Activated CD4-positive, alpha-beta memory T cell treated with anti-CD3 and anti-CD28 coated beads, Interleukin-2, amount 10 ng/mL, durations not matched to agents 7 days and 5 days (primary cell): ENCODE data around the gene BMPR2. TPM values are rescaled to one million over a fixed set of nuclear protein-coding genes. Genes with fewer than 3 reads are reported as not detected.
A peak's percentile ranks its signal among the peaks of the same experiment; 100 is the strongest.
"Not testable (repeated sequence)": the region's sequence is repeated elsewhere in the genome, so short reads cannot be mapped to it uniquely, and the experiment has no call there.

ENCODE experiments used
- CTCF ChIA-PET: fragments of 350-600 bp; sonication (Branson Sonifier 250); formaldehyde crosslinking; loops from one replicate; lab custom pipeline; 2021; ENCODE audit warnings: antibody characterized with exemption, inconsistent platforms; lab: Charles Lee
- POLR2A ChIA-PET: fragments of 350-600 bp; sonication (Branson Sonifier 250); formaldehyde crosslinking; loops from one replicate; lab custom pipeline; 2021; ENCODE audit warnings: antibody characterized with exemption; lab: Charles Lee
- DNase-seq: peaks from one replicate; pipeline ENCODE4 v3.0.0-alpha.2; 2020
- H3K27ac Mint-ChIP-seq: one replicate; pipeline ENCODE4 v1.8.0; 2021; ENCODE audit warnings: mild to moderate bottlenecking, mixed read lengths
- H3K27me3 Mint-ChIP-seq: one replicate; pipeline ENCODE4 v1.8.0; 2021; ENCODE audit warnings: mixed read lengths
- H3K36me3 Mint-ChIP-seq: one replicate; pipeline ENCODE4 v1.8.0; 2021; ENCODE audit warnings: low read depth, mixed read lengths
- H3K4me1 Mint-ChIP-seq: one replicate; pipeline ENCODE4 v1.8.0; 2021; ENCODE audit warnings: mixed read lengths
- H3K4me3 Mint-ChIP-seq: one replicate; pipeline ENCODE4 v1.8.0; 2021; ENCODE audit warnings: mild to moderate bottlenecking, mixed read lengths
- H3K9me3 Mint-ChIP-seq: one replicate; pipeline ENCODE4 v1.8.0; 2021; ENCODE audit warnings: mixed read lengths
- total RNA-seq, 2 experiments: library from RNA; stranded (reverse); gene quantifications; one replicate each; pipeline ENCODE4 v1.2.3, GENCODE V29; 2021

The BMPR2 gene
- 10 to 100 TPM in 1 of 2 experiments, 1 to 10 TPM in 1; 9.7 to 10.6 TPM for total RNA-seq

DNA sequence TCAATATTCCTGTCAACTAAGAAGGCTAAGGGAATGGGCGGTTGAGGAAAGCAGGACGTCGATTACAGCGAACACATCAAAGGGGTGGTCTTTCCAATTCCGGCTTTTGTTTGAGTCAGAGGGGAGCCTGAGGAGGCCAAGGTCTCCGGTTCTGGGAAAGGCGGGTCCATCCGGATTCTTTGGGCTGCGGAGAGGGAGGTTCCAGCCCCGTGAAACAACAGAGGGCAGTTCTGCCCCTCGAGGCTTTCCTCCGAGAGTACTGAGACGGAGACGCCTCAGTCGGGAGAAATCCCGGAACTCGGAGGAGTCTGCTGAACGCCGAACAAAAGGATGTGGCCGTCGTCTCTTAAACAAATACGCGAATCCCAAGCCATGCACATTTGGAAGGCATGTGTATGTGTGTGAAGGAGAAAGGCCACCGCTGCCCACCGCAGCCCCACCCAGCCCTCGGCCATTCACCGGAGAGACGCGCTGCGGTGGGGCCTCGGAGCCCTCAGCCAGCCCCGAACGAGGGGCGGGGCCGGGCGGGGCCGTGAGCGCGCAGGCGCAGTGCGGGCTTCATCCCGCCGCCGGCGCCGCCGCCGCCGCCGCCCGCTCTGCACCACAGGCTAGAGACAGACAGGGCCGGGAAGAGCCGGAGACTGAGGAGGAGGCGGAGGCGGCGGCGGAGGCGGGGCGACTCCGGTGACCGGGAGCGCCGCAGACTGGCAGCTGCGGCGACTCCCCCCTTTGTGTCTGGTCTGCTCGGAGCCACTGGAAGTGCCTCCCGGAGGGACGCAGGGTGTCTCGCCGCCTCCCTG is at the start of gene BMPR2:
BMPR2 (plus strand) TSS at position 719 of the 800 bp plus-strand sequence. CDS start 1,148 bp downstream, outside the sequence.
- Mint-ChIP-seq H3K36me3 (peaks cover 3% of the 10 kb centered on the region), H3K9me3 (no peaks in the 10 kb centered on the region), H3K27me3 (peaks cover 11% of the 10 kb centered on the region), H3K4me1 (peaks cover 25% of the 10 kb centered on the region), H3K27ac (peak within 1 kb of the TSS; percentile 75), H3K4me3 (peak within 1 kb of the TSS; percentile 99)
- ChIA-PET CTCF (no interaction called here), POLR2A (interaction anchor here (0.9 to 2.0 kb wide), 3 partner anchors 104 to 248 kb away, joined by 3 to 8 read pairs (median 3); no protein-coding TSS in a partner anchor)
- DNase-seq = peak; percentile 86

- CTCF ChIA-PET = no interaction called here
These were observed 48.3 kb upstream of the BMPR2 start for GRCh38 chr2:202327858-202328257.

DNA sequence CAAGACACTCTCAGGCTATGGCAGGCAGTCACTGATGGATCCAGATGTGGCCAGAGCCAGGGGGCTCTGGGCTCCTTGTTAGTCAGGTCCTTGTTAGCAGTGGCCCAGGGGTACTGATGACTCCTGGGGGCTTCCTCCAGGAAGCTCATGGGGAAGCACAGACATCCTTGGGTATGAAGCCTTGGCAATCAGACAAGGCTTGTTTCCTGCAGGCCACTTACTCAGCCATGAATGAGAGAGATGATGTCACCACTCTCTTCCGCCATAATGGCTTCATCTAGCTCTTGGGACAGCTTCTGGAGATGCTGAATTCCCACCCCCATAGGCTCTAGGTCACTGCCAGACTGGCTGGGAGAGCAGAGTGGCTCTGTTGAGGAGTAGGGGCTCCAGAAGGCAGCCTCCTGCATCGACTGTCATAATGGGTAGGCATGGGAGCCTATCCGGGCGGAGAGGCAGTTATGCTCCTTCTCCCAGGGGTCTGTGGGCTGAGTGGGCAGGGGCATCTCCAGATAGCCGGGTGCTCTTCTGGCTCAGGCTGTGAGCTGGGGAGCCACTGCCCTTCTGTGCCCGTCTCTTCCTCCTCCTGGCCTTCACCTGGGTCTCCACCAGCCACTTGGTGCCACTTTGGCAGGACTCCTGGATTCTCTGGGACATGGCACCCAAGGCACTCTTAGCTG is 40.2 kb upstream of the BMPR2 start:
- CTCF ChIA-PET = no interaction called here
- Mint-ChIP-seq H3K27ac (no peak overlapping the region), H3K36me3 (no peaks in the 10 kb centered on the region), H3K9me3 (no peaks in the 10 kb centered on the region), H3K4me3 (no peak overlapping the region), H3K27me3 (no peaks in the 10 kb centered on the region), H3K4me1 (no peaks in the 10 kb centered on the region)
- POLR2A ChIA-PET = no interaction called here
- no peak for DNase-seq

More at GRCh38 chr2:202327858-202328257, 48.3 kb upstream of the BMPR2 start:
- H3K36me3 Mint-ChIP-seq = peaks cover 21% of the 10 kb centered on the region
- no peak overlapping the region for H3K27ac Mint-ChIP-seq
- no peak overlapping the region for H3K4me3 Mint-ChIP-seq
- H3K4me1 Mint-ChIP-seq = peaks cover 4% of the 10 kb centered on the region
- DNase-seq = no peak
- no peaks in the 10 kb centered on the region for H3K9me3 Mint-ChIP-seq
- POLR2A ChIA-PET = no interaction called here
- H3K27me3 Mint-ChIP-seq = no peaks in the 10 kb centered on the region

- no peaks in the 10 kb centered on the region for H3K9me3 Mint-ChIP-seq
- H3K27me3 Mint-ChIP-seq = no peaks in the 10 kb centered on the region
- no peaks in the 10 kb centered on the region for H3K4me1 Mint-ChIP-seq
- ChIA-PET POLR2A (no interaction called here), CTCF (no interaction called here)
- H3K36me3 Mint-ChIP-seq = no peaks in the 10 kb centered on the region
- no peak overlapping the region for H3K4me3 Mint-ChIP-seq
- no peak for DNase-seq
- H3K27ac Mint-ChIP-seq = no peak overlapping the region
These were observed 39.0 kb upstream of the BMPR2 start for GRCh38 chr2:202337151-202337550.

- ChIA-PET POLR2A (no interaction called here), CTCF (no interaction called here)
- Mint-ChIP-seq H3K27me3 (no peaks in the 10 kb centered on the region), H3K36me3 (no peaks in the 10 kb centered on the region), H3K4me3 (no peak overlapping the region), H3K4me1 (no peaks in the 10 kb centered on the region), H3K27ac (no peak overlapping the region), H3K9me3 (no peaks in the 10 kb centered on the region)
- no peak for DNase-seq
These were observed 38.3 kb upstream of the BMPR2 start for GRCh38 chr2:202337706-202338346.

DNA sequence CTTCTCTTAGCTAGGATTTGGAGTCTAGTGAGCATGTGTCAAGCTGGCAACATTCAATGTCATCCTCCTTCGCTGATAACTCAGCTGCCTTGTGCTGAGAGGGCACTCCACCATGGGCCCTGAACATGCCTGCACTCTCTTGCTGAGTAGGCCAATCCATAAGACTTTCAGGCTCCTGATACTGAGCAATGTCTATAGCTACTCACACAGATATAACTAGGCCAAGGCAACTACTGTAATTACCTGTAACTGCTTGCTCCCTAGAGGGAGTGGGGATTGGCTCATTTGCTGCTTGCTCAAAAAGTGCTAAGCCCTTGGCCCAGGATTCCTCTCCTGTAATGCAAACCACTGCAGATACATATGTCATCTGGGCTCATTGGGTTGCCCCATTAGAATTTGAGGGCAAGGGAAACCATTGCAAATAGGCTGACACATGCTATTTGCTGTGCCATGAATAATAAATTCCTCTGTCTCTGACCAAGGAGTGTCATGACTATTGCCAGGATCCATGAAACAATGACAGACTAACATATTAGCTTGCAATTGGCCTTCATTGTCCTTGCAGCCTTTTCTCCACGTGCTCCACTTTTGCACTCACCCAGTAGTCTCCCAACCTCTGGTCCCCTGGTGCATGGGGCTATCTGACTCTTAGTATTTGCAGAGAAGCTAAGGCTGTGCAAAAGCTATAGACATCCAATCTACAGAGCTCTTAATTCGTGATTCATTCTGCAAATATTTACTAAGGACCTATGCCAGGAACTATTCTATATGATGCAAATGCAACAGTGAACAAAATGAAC is 36.9 kb upstream of the BMPR2 start:
- CTCF ChIA-PET = no interaction called here
- Mint-ChIP-seq H3K27me3 (no peaks in the 10 kb centered on the region), H3K36me3 (no peaks in the 10 kb centered on the region), H3K27ac (no peak overlapping the region), H3K4me1 (no peaks in the 10 kb centered on the region), H3K4me3 (no peak overlapping the region), H3K9me3 (no peaks in the 10 kb centered on the region)
- no peak for DNase-seq
- POLR2A ChIA-PET = no interaction called here

GRCh38 chr2:202344178-202344577 is 31.9 kb upstream of the BMPR2 start:
- no peaks in the 10 kb centered on the region for H3K36me3 Mint-ChIP-seq
- no peak overlapping the region for H3K27ac Mint-ChIP-seq
- CTCF ChIA-PET = no interaction called here
- POLR2A ChIA-PET = no interaction called here
- no peak for DNase-seq
- no peaks in the 10 kb centered on the region for H3K27me3 Mint-ChIP-seq
- H3K4me1 Mint-ChIP-seq = no peaks in the 10 kb centered on the region
- H3K9me3 Mint-ChIP-seq = no peaks in the 10 kb centered on the region
- no peak overlapping the region for H3K4me3 Mint-ChIP-seq

GRCh38 chr2:202346180-202346579 is 29.9 kb upstream of the BMPR2 start:
- no peak overlapping the region for H3K4me3 Mint-ChIP-seq
- H3K9me3 Mint-ChIP-seq = no peaks in the 10 kb centered on the region
- H3K27me3 Mint-ChIP-seq = no peaks in the 10 kb centered on the region
- H3K36me3 Mint-ChIP-seq = no peaks in the 10 kb centered on the region
- DNase-seq = no peak
- no peak overlapping the region for H3K27ac Mint-ChIP-seq
- H3K4me1 Mint-ChIP-seq = no peaks in the 10 kb centered on the region
- ChIA-PET CTCF (no interaction called here), POLR2A (no interaction called here)

GRCh38 chr2:202353430-202353829 is 22.7 kb upstream of the BMPR2 start:
- Mint-ChIP-seq H3K36me3 (no peaks in the 10 kb centered on the region), H3K27me3 (no peaks in the 10 kb centered on the region)

GRCh38 chr2:202355993-202356505 is 20.1 kb upstream of the BMPR2 start:
- POLR2A ChIA-PET = no interaction called here
- Mint-ChIP-seq H3K36me3 (no peaks in the 10 kb centered on the region), H3K4me3 (no peak overlapping the region), H3K4me1 (no peaks in the 10 kb centered on the region), H3K27me3 (no peaks in the 10 kb centered on the region), H3K27ac (no peak overlapping the region), H3K9me3 (no peaks in the 10 kb centered on the region)
- CTCF ChIA-PET = no interaction called here
- DNase-seq = no peak

More at GRCh38 chr2:202353430-202353829, 22.7 kb upstream of the BMPR2 start:
- no peaks in the 10 kb centered on the region for H3K9me3 Mint-ChIP-seq
- H3K4me1 Mint-ChIP-seq = no peaks in the 10 kb centered on the region
- POLR2A ChIA-PET = no interaction called here
- H3K27ac Mint-ChIP-seq = no peak overlapping the region
- CTCF ChIA-PET = no interaction called here
- H3K4me3 Mint-ChIP-seq = no peak overlapping the region
- DNase-seq = no peak

GRCh38 chr2:202358924-202359323 is 17.2 kb upstream of the BMPR2 start:
- H3K27ac Mint-ChIP-seq, H3K4me3 Mint-ChIP-seq, H3K4me1 Mint-ChIP-seq, POLR2A ChIA-PET, H3K27me3 Mint-ChIP-seq, H3K9me3 Mint-ChIP-seq, H3K36me3 Mint-ChIP-seq, CTCF ChIA-PET, DNase-seq: not testable (repeated sequence)

DNA sequence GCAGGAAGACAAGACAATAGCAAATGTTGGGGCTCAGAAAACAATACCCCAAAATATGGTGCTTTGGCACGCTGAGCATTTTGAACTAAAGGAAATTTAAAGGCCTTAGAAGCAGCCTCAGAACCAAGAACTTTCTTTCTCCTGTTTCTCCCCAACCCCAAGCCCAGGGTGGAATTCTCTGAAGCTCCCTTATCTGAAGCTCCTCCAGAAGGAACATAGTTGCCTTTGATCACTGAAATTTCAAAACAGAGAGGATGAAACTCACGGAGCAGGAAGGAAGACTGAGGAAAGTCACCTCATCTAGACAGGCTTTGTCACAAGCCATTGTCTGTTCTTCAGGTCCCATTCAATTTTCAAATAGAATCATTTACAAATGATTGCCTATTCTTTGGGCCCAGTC is 15.5 kb upstream of the BMPR2 start:
- CTCF ChIA-PET = no interaction called here
- DNase-seq = no peak
- POLR2A ChIA-PET = no interaction called here

More for the DNA sequence above, 15.5 kb upstream of the BMPR2 start:
- Mint-ChIP-seq H3K4me3 (no peak overlapping the region), H3K36me3 (no peaks in the 10 kb centered on the region), H3K27ac (no peak overlapping the region), H3K9me3 (no peaks in the 10 kb centered on the region), H3K4me1 (no peaks in the 10 kb centered on the region), H3K27me3 (no peaks in the 10 kb centered on the region)
